ENCODE results near the gene HKDC1.
"Not testable (repeated sequence)": the region's sequence is repeated elsewhere in the genome, so short reads cannot be mapped to it uniquely, and the experiment has no call there.

Gene HKDC1

DNA sequence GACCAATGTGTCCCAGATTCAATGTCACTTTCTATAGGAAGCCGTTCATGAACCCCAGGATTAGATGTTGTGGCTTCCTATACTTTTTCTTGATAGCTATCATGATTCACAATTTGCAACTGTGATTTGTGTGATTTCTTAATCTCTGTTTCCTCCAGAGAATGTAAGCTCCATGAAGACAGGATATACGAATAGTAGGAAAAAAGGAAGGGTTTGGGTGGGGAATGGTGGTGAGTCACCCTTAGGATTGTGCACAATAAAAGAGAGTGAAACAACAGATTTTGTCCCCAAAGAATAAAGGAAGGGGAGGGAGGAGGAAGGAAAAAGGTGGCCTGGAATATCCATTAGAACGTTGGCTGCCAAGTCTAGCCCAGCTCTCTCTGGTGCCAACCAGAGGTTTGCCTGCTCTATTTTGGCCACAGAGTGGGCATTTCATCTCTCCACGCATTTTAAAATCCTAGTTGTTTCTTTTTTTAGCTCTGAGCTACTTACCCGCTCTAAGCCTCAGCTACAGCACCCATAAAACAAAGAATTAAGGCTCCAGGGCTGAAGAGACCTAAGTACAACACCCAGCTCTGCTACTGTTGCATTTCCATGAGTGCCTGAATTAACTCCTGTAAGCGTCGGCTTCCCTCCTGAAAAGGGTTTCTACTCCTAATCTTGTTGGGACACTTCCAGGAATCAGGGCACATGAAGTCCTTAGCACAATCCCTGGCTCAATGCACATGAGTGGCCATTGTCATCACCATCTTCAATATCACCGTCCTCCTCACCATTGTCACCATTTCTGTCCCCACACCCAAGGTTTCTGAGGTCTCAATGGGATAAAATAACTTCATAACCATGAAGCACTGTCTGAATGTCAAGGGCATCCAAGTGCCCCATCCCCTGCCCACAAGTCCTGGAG, 61.6 kb downstream of the HKDC1 start:
- no peak for DNase-seq (ENCODE audit: low read depth)

GRCh38 chr10:69284402-69284801, 64.3 kb downstream of the HKDC1 start:
- DNase-seq (ENCODE audit: low read depth), result not testable (repeated sequence)

- no peak for DNase-seq (ENCODE audit: low read depth)
Observed at GRCh38 chr10:69285699-69286098, 65.6 kb downstream of the HKDC1 start.

DNA sequence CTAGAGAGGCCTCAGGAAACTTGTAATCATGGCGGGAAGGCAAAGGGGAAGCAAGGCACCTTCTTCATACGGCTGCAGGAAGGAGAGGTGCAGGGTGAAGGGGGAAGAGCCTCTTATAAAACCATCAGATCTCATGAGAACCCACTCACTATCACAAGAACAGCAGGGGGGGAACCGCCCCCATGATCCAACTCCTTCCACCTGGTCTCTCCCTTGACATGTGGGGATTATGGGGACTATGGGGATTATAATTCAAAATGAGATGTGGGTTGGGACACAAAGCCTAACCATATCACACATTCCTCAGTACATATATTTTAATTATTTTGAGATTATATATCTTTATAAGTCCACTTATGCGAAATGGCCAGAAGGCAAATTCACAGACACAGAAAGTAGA, 67.0 kb downstream of the HKDC1 start:
- DNase-seq (ENCODE audit: low read depth), result no peak

DNA sequence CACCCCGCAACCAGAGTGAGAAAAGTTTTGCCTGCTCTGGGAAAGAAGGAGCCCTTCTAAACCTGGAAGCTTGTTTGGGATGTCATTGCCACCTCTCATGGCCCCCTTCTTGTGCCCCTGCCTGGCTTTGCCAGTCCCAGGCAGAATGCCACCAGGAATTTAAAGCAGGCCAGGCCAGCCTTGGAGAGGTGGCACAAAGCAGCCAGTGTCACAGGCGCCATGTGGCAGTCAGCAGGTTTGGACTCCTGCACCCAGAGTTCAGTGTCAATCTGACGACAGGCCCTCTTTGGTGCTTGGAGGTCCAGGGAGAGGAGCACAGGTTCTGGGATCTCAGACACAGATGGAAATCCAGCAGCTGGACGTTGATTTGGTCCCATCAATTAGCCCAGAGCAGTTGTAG, 70.9 kb downstream of the HKDC1 start:
- no peak for DNase-seq (ENCODE audit: low read depth)

DNA sequence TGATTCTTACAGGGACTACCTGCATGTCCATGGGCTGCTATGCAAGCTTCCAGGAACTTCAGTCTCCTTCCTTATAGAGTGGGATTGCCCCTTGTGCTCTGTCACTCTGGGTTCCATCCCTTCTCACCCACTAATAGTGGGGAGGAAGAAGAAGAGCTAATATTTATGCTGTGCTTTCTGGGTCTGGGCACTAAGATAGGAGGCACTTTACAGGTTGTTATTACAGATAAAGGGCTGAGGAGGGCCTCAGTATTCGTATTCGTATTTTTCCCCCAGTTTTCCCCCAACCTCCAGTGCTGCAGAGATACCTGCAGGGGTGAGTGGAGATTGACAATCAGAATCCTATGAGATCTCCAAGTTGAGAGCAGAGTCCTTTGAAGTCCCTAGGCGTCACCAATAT, 72.3 kb downstream of the HKDC1 start:
- DNase-seq (ENCODE audit: low read depth), result no peak

DNA sequence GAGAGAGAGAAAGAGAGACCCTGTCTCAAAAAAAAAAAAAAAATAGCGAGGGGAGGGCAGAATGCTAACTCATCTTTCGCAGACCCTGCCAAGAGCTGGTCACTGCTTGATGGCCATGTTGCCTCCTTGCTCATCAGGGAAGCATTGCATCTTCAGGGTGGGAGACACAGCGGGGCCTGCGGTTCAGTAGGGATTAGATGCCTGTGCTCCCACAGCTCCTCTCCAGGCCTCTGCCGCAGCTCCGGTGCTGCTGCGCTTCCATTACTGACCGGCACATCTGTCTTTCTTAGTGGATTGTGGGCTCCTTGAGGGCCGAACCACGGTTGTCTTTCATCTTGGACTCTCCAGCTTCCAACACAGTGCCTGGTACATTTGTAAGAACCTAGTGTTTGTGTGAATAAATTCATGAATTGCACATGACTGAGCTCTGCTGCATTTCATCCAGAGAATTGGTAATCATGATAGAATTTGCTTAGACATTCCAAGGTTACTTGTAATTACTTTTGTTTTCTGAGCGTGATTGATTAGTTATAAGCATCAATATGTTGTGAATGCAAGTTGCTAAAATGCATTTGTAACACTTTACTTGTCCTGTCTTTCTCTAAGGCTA, 75.0 kb downstream of the HKDC1 start:
- no peak for DNase-seq (ENCODE audit: low read depth)

GRCh38 chr10:69303632-69304051, 83.5 kb downstream of the HKDC1 start:
- DNase-seq (ENCODE audit: low read depth), result no peak

DNA sequence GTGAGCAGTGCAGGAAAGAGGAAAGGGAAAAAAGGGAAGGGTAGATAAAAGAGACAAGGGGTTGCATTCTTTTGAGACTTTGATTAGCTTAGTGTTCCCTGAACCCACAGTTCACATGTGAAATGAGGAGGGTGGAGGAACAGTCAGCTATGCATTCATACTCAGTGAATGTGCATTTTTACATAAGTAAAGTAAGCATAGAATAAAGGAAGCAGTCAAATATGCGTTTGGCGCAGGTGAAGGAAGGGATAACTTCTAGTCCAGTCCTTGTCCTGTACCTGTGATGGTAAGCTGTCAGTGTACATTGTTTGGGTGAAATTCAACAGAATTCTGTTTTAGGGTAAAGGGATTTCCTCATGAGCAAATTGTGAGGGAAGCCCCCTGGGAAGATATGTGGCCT, 86.3 kb downstream of the HKDC1 start:
- DNase-seq (ENCODE audit: low read depth), result no peak

- no peak for DNase-seq (ENCODE audit: low read depth)
Observed at GRCh38 chr10:69307434-69307833, 87.3 kb downstream of the HKDC1 start.

GRCh38 chr10:69308304-69308703, 88.2 kb downstream of the HKDC1 start:
- not testable (repeated sequence) for DNase-seq (ENCODE audit: low read depth)

GRCh38 chr10:69311309-69311708, 91.2 kb downstream of the HKDC1 start:
- no peak for DNase-seq (ENCODE audit: low read depth)

DNA sequence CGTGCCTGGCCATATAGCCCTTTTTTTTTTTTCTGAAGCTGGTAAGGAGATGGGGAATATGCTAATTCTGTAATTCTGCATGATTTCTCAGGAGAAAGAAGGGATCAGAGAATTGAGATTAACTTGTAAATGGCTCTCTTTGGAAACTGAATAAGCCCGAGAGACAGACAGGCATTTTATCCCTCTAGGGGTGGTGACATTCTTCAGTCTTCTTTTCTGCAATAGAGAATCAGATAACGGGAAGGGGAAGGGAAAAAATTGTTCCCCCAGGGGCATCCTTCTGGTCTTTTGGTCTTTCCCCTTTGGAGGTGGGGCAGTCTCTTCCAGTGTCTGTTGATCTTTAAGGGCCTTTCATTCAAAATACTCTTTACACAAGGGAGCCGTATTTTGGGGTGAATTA, 92.4 kb downstream of the HKDC1 start:
- DNase-seq (ENCODE audit: low read depth), result no peak

DNA sequence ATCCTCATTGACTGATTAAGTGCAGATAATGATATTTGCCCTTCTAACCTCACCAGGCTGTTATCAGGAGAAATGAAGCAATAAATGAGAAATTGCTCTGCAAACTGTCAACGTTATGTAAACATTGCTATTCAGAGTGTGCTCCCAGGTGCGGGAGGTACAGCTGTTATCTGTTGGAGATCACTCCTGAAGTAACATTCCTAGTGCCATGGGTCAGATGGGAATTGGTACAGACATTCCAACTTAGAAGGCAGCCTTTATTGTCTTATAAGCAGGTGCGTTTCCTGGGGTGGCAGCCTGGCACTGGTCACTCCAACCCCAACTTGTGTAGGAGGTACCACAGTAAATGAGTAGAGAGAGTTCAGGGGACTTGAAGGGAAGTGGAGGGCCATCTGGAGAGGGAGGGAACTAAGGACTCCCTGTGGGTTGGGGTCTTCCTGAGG, 95.0 kb downstream of the HKDC1 start:
- no peak for DNase-seq (ENCODE audit: low read depth)

- DNase-seq (ENCODE audit: low read depth), result no peak
Observed at GRCh38 chr10:69315610-69316312, 95.6 kb downstream of the HKDC1 start.

GRCh38 chr10:69316313-69317059, 96.4 kb downstream of the HKDC1 start:
- DNase-seq (ENCODE audit: low read depth), result no peak

Measured in activated T-cell treated with anti-CD3 and anti-CD28 coated beads for 1 hour (primary cell).